Measurements from ENCODE around the gene CCR7. TPM values are rescaled to one million over a fixed set of nuclear protein-coding genes. Genes with fewer than 3 reads are reported as not detected.

The CCR7 gene
- total and polyA plus RNA-seq, 2 of the 13 experiments (the other 11 are each of a cell fraction or from before 2014, with no cell fraction given): 0.04 to 0.53 TPM

DNA sequence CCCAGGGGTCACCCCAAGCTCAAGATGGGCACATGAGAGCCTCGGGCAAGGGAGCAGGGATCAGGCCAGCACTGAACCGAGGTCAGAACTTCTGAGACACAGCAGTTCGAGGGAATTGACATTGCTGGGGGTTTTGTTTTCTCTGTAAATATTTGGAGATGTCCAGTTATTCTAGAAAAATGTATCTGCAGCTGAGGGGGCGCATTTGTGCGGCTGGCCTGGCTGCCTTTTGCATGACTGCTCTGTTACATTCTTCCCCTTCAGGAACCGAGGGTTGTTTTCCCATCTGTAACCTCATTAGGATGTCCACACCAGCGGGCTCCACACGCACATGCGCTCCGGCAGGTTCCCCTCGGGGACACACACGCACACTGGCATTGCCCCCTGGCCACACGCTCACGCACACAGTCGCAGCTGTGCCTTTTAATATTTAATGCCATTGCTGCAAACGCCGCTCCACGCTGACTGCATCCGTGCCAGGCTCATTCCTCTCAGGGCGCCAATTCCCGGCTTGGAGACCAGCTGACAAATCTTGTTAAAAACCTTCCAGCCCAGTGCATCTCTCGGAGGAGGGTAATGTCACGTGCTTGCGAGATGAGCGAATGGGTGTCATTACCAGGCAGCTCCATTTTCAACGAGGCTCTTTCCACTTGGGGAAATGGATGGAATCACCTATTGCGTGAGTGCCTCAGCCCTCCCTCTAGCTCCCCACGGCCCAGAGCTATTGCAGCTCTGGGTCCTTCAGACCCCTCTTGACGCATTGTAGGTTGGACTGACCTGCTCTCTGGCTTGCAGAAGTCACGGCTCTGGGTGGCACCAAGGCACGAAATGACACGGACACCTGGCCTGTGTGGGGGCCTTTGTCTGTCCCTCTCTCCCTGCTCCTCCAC lies 13.1 kb downstream of the CCR7 start (continued):
- peak; percentile 52; the same call in 1 of the 2 replicates for TF ChIP-seq MAZ (IDR thresholded peaks at IDR 0.05; ENCODE audit: borderline replicate concordance, low read depth, low read length)
- TF ChIP-seq MAZ (CRISPR knock-in tag; IDR thresholded peaks at IDR 0.05; ENCODE audit: low read depth): peak; percentile 67
- TF ChIP-seq ELF4 (CRISPR knock-in tag; IDR thresholded peaks at IDR 0.05; ENCODE audit: borderline replicate concordance): peak; percentile 74; the same call in 1 of the 2 replicates
- 0 out of 2 replicates have a peak, but pooled peaks have one; percentile 30 for TF ChIP-seq ZNF644 (CRISPR knock-in tag; IDR thresholded peaks at IDR 0.05; ENCODE audit: low read depth)
- peak; percentile 59; the same call in 1 of the 2 replicates for TF ChIP-seq NAIF1 (CRISPR knock-in tag; IDR thresholded peaks at IDR 0.05; ENCODE audit: borderline replicate concordance)
- TF ChIP-seq ZFP90 (CRISPR knock-in tag; IDR thresholded peaks at IDR 0.05; ENCODE audit: borderline replicate concordance): no peak
- no peak; the same call in 1 of the 2 replicates for TF ChIP-seq ZIK1 (CRISPR knock-in tag; IDR thresholded peaks at IDR 0.05; ENCODE audit: borderline replicate concordance, low read depth)
- TF ChIP-seq ZNF678 (CRISPR knock-in tag; IDR thresholded peaks at IDR 0.05): no peak
- TF ChIP-seq HNF4A (CRISPR knock-in tag; IDR thresholded peaks at IDR 0.05): peak; percentile 89
- peak; percentile 7; the same call in 1 of the 2 replicates for TF ChIP-seq ATF7-NPFF (CRISPR knock-in tag; IDR thresholded peaks at IDR 0.05; ENCODE audit: low read depth)
- no peak for TF ChIP-seq ZBTB8A (CRISPR knock-in tag; IDR thresholded peaks at IDR 0.05; ENCODE audit: borderline replicate concordance, low read depth)
- TF ChIP-seq RXRA (CRISPR knock-in tag; IDR thresholded peaks at IDR 0.05): peak; percentile 72
- TF ChIP-seq MXD1 (CRISPR knock-in tag; IDR thresholded peaks at IDR 0.05): peak; percentile 44; the same call in 1 of the 2 replicates
- 0 out of 2 replicates have a peak, but pooled peaks have one; percentile 33 for TF ChIP-seq ETV6 (CRISPR knock-in tag; conservative IDR thresholded peaks at IDR 0.05)
- peak; percentile 65; the same call in 1 of the 2 replicates for TF ChIP-seq MXD4 (CRISPR knock-in tag; IDR thresholded peaks at IDR 0.05)
- peak; percentile 87; the same call in 1 of the 2 replicates for TF ChIP-seq IRF2 (CRISPR knock-in tag; IDR thresholded peaks at IDR 0.05)
- no peak for TF ChIP-seq ATF7 (IDR thresholded peaks at IDR 0.05)
- TF ChIP-seq ATF7 (CRISPR knock-in tag; IDR thresholded peaks at IDR 0.05): no peak; the same call in 1 of the 2 replicates
- TF ChIP-seq HOXA5 (CRISPR knock-in tag; IDR thresholded peaks at IDR 0.05): peak; percentile 77; the same call in 1 of the 2 replicates
- TF ChIP-seq HIC2 (CRISPR knock-in tag; IDR thresholded peaks at IDR 0.05; ENCODE audit: low read depth): peak; percentile 85
- TF ChIP-seq TBX2 (CRISPR knock-in tag; IDR thresholded peaks at IDR 0.05; ENCODE audit: borderline replicate concordance): peak; percentile 35
- TF ChIP-seq SIX1 (CRISPR knock-in tag; IDR thresholded peaks at IDR 0.05; ENCODE audit: borderline replicate concordance): peak; percentile 79
- TF ChIP-seq FOXC1 (CRISPR knock-in tag; IDR thresholded peaks at IDR 0.05; ENCODE audit: borderline replicate concordance): peak; percentile 82
- TF ChIP-seq JUND (CRISPR knock-in tag; IDR thresholded peaks at IDR 0.05): peak; percentile 59; the same call in 1 of the 2 replicates
- TF ChIP-seq KDM6A (CRISPR knock-in tag; IDR thresholded peaks at IDR 0.05; ENCODE audit: low read depth): peak; percentile 84
- peak; percentile 90; the same call in 1 of the 2 replicates for TF ChIP-seq RORA (CRISPR knock-in tag; IDR thresholded peaks at IDR 0.05)
